IMR-90 (cell line): ENCODE measurements around the gene POMT2.

ENCODE experiments used
- CTCF ChIP-seq: conservative IDR thresholded peaks from 2 replicates; pipeline ENCODE4 v1.5.1; 2012; ENCODE audit warnings: mild to moderate bottlenecking, low read depth, low read length, improper control_type of control experiment
- RAD21 ChIP-seq: IDR thresholded peaks from 2 replicates; pipeline ENCODE4 v1.6.1; 2012; ENCODE audit warnings: low read length, improper control_type of control experiment
- SMC3 ChIP-seq: fragments of 150-350 bp; IDR thresholded peaks from 2 replicates; pipeline ENCODE4 v1.6.1; 2016; ENCODE audit warnings: low read depth, mild to moderate bottlenecking, antibody characterized with exemption, low read length, moderate library complexity

- TF ChIP-seq RAD21, result no peak
- TF ChIP-seq CTCF, result no peak
- TF ChIP-seq SMC3, result no peak
Observed at GRCh38 chr14:77355811-77356210, 35.1 kb upstream of the POMT2 start.
